Astrocyte (in vitro differentiated cells and primary cell): ENCODE measurements around the gene AFAP1L2.

Experiments
- EZH2 ChIP-seq: IDR thresholded peaks from 2 replicates; pipeline ENCODE4 v1.6.1; 2012; ENCODE audit warnings: mild to moderate bottlenecking, low read length, inconsistent platforms; ENCODE audit not compliant: insufficient read depth
- TF ChIP-seq, protein P1 (sequence below): IDR thresholded peaks from 2 replicates; pipeline ENCODE4 v1.5.1; 2011; ENCODE audit warnings: low read depth, mild to moderate bottlenecking, inconsistent platforms, low read length, moderate library complexity; ENCODE audit not compliant: insufficient read depth

DNA sequence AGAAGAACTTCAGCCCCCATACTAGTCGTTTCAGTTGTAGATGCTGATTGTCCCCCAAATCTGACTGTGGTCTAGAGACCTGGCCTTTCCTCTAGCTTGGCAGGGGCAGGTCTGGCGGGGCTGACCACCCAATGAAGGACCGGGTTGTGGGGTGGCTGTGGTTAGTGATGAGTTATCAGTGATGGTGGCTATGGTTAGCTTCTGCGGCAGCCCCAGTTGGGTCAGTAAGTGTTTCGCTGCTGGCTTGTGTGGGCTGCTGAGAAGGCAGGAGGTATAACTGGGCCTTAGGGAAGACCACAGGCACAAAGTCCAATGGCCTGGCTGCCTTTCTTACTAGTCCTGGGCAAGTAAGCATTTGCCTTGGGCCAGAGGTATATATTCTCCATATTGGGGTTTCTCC lies 143.9 kb downstream of the AFAP1L2 start:
- no peak for TF ChIP-seq EZH2
- TF ChIP-seq, protein P1, sequence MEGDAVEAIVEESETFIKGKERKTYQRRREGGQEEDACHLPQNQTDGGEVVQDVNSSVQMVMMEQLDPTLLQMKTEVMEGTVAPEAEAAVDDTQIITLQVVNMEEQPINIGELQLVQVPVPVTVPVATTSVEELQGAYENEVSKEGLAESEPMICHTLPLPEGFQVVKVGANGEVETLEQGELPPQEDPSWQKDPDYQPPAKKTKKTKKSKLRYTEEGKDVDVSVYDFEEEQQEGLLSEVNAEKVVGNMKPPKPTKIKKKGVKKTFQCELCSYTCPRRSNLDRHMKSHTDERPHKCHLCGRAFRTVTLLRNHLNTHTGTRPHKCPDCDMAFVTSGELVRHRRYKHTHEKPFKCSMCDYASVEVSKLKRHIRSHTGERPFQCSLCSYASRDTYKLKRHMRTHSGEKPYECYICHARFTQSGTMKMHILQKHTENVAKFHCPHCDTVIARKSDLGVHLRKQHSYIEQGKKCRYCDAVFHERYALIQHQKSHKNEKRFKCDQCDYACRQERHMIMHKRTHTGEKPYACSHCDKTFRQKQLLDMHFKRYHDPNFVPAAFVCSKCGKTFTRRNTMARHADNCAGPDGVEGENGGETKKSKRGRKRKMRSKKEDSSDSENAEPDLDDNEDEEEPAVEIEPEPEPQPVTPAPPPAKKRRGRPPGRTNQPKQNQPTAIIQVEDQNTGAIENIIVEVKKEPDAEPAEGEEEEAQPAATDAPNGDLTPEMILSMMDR, result no peak
